Dermis lymphatic vessel endothelial cell (primary cell): Measurements from ENCODE around the gene PPFIA1. TPM values are rescaled to one million over a fixed set of nuclear protein-coding genes. Genes with fewer than 3 reads are reported as not detected.

Experiments used
- total RNA-seq: library from RNA; depleted of rRNA; stranded (reverse); fragments of >200 nt; gene quantifications from 2 replicates; pipeline ENCODE4 v1.2.1, GENCODE V29; 2014

The PPFIA1 gene
- total RNA-seq = 28.6 and 28.9 TPM in 2 replicates

GRCh38 chr11:70270104-70270876, at the start of gene PPFIA1:
TSS of gene PPFIA1 (plus strand) at chr11:70270690. CDS start at chr11:70272173, 1,483 bp downstream.

GRCh38 chr11:70397983-70398833, 127.7 kb downstream of the PPFIA1 start, which contains the start of gene CTTN:
TSS of gene CTTN (plus strand) at chr11:70398529. CDS start at chr11:70407298, 8,769 bp downstream.

Other genes starting within 250 kb of the PPFIA1 start
- 0.09 TPM in 1 of 2 replicates, not detected in the other for gene ANO1, start 192.4 kb upstream of the PPFIA1 start, total RNA-seq
- 41.7 and 43.2 TPM in 2 replicates for gene FADD, start 67.4 kb upstream of the PPFIA1 start, total RNA-seq
- gene CTTN, start 127.8 kb downstream of the PPFIA1 start, total RNA-seq = 263 and 317 TPM in 2 replicates